Smooth muscle cell (in vitro differentiated cells): Measurements from ENCODE around the gene FOXS1. TPM values are rescaled to one million over a fixed set of nuclear protein-coding genes. Genes with fewer than 3 reads are reported as not detected.
"Not testable (repeated sequence)": the region's sequence is repeated elsewhere in the genome, so short reads cannot be mapped to it uniquely, and the experiment has no call there.

ENCODE experiments used
- DNase-seq: peaks from one replicate; lab custom pipeline; 2025; ENCODE audit not compliant: unreplicated experiment; lab: John Stamatoyannopoulos, UW
- H2AFZ ChIP-seq: fragments of 200-600 bp; sonication (generic); 2 replicates; pipeline ENCODE4 v1.6.0; 2016; ENCODE audit warnings: antibody characterized with exemption, low read depth, mild to moderate bottlenecking
- H3F3A ChIP-seq: fragments of 200-600 bp; sonication (generic); 2 replicates; pipeline ENCODE4 v1.6.0; 2017; ENCODE audit warnings: antibody characterized with exemption, low read depth
- H3K27ac ChIP-seq: fragments of 200-600 bp; sonication (generic); 2 replicates; pipeline ENCODE4 v1.5.1; 2016; ENCODE audit warnings: low read depth, mild to moderate bottlenecking
- H3K27me3 ChIP-seq: fragments of 200-600 bp; sonication (generic); 2 replicates; pipeline ENCODE4 v1.6.1; 2016; ENCODE audit warnings: low read depth, mild to moderate bottlenecking
- H3K36me3 ChIP-seq: fragments of 200-600 bp; sonication (generic); 2 replicates; pipeline ENCODE4 v1.5.1; 2016; ENCODE audit warnings: low read depth
- H3K4me1 ChIP-seq: fragments of 200-600 bp; sonication (generic); 2 replicates; pipeline ENCODE4 v1.5.1; 2016; ENCODE audit warnings: low read depth
- H3K4me2 ChIP-seq: fragments of 200-600 bp; sonication (generic); 2 replicates; pipeline ENCODE4 v1.6.0; 2016; ENCODE audit warnings: mild to moderate bottlenecking
- H3K4me3 ChIP-seq: fragments of 200-600 bp; sonication (generic); 2 replicates; pipeline ENCODE4 v1.5.1; 2016; ENCODE audit warnings: mild to moderate bottlenecking
- H3K79me2 ChIP-seq: fragments of 200-600 bp; sonication (generic); 2 replicates; pipeline ENCODE4 v1.6.0; 2016; ENCODE audit warnings: low read depth, mild to moderate bottlenecking
- H3K9ac ChIP-seq: fragments of 200-600 bp; sonication (generic); 2 replicates; pipeline ENCODE4 v1.6.0; 2016; ENCODE audit warnings: low read depth
- H3K9me3 ChIP-seq: fragments of 200-600 bp; sonication (generic); replicated peaks from 2 replicates; pipeline ENCODE4 v1.5.1; 2016; ENCODE audit warnings: low read depth
- H4K20me1 ChIP-seq: fragments of 200-600 bp; sonication (generic); 2 replicates; pipeline ENCODE4 v1.6.0; 2016; ENCODE audit warnings: low read depth
- CTCF ChIP-seq: fragments of 200-600 bp; sonication (generic); IDR thresholded peaks from 2 replicates; pipeline ENCODE4 v1.5.1; 2017; ENCODE audit warnings: borderline replicate concordance, mild to moderate bottlenecking, antibody characterized with exemption; ENCODE audit not compliant: insufficient read depth, poor library complexity, severe bottlenecking
- WGBS: methylation state at CpG from one replicate; pipeline ENCODE4 v1.1.7; 2016; ENCODE audit warnings: low lambda C conversion rate; 5-methylcytosine and 5-hydroxymethylcytosine counted together
- polyA plus RNA-seq: library from polyadenylated mRNA; unstranded; fragments of >200 nt; fragmentation: Nextera tagmentation; extraction: Ambion mirVana; gene quantifications from 2 replicates; pipeline ENCODE4 v1.2.1, GENCODE V29; 2016
- total RNA-seq: library from RNA; depleted of rRNA; stranded (reverse); fragments of >200 nt; gene quantifications from 2 replicates; pipeline ENCODE4 v1.2.3, GENCODE V29; 2014

The FOXS1 gene
- total and polyA plus RNA-seq, 2 experiments from 2014 or later = 0.09 to 3.3 TPM

- Histone ChIP-seq H3K4me3 (no peak overlapping the region), H3K4me1 (no peaks in the 10 kb centered on the region), H2AFZ (no peak overlapping the region), H3K79me2 (no peaks in the 10 kb centered on the region), H3K9ac (no peak overlapping the region), H4K20me1 (no peaks in the 10 kb centered on the region), H3K36me3 (no peaks in the 10 kb centered on the region), H3K9me3 (no peaks in the 10 kb centered on the region), H3K4me2 (no peak overlapping the region), H3K27me3 (no peaks in the 10 kb centered on the region), H3F3A (peaks cover 14% of the 10 kb centered on the region), H3K27ac (no peak overlapping the region)
- DNase-seq = no peak
- no peak for TF ChIP-seq CTCF
- 91% methylated on average over 6 of the region's 6 CpGs for WGBS
Observed at GRCh38 chr20:31831211-31831610, 14.2 kb downstream of the FOXS1 start.

- Histone ChIP-seq H3K9me3 (no peaks in the 10 kb centered on the region), H2AFZ (no peak overlapping the region), H3F3A (peaks cover 9% of the 10 kb centered on the region), H3K79me2 (no peaks in the 10 kb centered on the region), H3K4me1 (no peaks in the 10 kb centered on the region), H3K36me3 (no peaks in the 10 kb centered on the region), H3K9ac (no peak overlapping the region), H3K4me2 (no peak overlapping the region), H4K20me1 (no peaks in the 10 kb centered on the region), H3K27ac (no peak overlapping the region), H3K4me3 (no peak overlapping the region), H3K27me3 (no peaks in the 10 kb centered on the region)
- no peak for TF ChIP-seq CTCF
- WGBS = 95% methylated on average over 8 of the region's 8 CpGs
- DNase-seq = no peak
Observed at GRCh38 chr20:31830406-31830981, 14.9 kb downstream of the FOXS1 start.

- no peak overlapping the region for H3K4me2 ChIP-seq
- H3K9me3 ChIP-seq = no peaks in the 10 kb centered on the region
- H3K4me1 ChIP-seq = no peaks in the 10 kb centered on the region
- no peak overlapping the region for H3K9ac ChIP-seq
- DNase-seq = no peak
- no peak overlapping the region for H3K4me3 ChIP-seq
- no peaks in the 10 kb centered on the region for H4K20me1 ChIP-seq
- 88% methylated on average over 6 of the region's 6 CpGs for WGBS
- peaks cover 2% of the 10 kb centered on the region for H3F3A ChIP-seq
- no peak overlapping the region for H3K27ac ChIP-seq
- H3K27me3 ChIP-seq = no peaks in the 10 kb centered on the region
- H3K79me2 ChIP-seq = no peaks in the 10 kb centered on the region
- no peaks in the 10 kb centered on the region for H3K36me3 ChIP-seq
- TF ChIP-seq CTCF = no peak
- H2AFZ ChIP-seq = no peak overlapping the region
Observed at GRCh38 chr20:31829731-31830130, 15.7 kb downstream of the FOXS1 start.

- DNase-seq, H3K9ac ChIP-seq, H3K27me3 ChIP-seq, H3K4me1 ChIP-seq, H3F3A ChIP-seq, H3K36me3 ChIP-seq, H3K79me2 ChIP-seq, H3K9me3 ChIP-seq, H2AFZ ChIP-seq, H4K20me1 ChIP-seq, H3K4me2 ChIP-seq, H3K4me3 ChIP-seq, H3K27ac ChIP-seq: not testable (repeated sequence)
- WGBS = 98% methylated on average over 11 of the region's 11 CpGs
Observed at GRCh38 chr20:31828016-31828415, 17.4 kb downstream of the FOXS1 start.
